ENCODE data around the gene FRMPD4.

FRMPD4 gene

DNA sequence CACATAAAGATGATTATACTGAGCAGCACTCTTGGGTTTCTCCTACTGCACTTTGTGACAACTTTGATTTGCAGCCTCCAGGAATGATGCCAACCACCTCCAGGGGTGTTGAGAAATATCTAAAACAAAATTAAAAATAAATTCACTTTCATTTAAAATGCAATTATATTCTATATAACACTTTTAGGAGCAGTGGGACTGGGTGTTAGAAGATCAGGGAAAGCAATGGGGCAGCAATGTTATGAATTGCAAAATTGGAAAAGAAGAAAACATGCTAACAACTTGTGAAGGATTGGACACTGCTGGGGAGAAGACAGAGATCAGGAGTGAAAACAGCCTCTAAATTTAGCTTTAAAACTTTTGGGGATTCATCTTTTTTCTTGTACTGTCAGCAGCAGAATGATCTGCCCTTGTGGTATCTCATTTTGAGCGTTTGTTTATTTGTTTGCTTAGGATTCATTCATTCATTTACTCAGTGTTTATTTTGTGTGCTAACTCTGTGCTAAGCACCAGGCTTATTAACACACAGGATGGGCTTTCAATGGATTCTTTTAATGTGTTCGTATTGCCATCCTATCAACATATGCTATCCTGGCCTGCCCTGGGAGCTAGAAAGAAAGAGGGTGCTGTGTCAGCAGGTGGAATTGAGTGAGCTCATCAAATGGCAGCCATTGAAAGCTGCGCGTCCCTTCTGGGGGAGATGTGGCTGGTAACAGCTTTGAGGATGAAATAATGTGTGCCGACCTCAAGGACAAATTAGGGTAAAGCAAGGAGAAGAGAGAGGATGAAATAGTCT lies 96.5 kb downstream of the FRMPD4 start:
- DNase-seq = no peak
- TF ChIP-seq GATA1 (IDR thresholded peaks at IDR 0.05; ENCODE audit: low read depth, low read length) (no peak), POLR2A (IDR thresholded peaks at IDR 0.05; ENCODE audit: low read length) (no peak)

DNA sequence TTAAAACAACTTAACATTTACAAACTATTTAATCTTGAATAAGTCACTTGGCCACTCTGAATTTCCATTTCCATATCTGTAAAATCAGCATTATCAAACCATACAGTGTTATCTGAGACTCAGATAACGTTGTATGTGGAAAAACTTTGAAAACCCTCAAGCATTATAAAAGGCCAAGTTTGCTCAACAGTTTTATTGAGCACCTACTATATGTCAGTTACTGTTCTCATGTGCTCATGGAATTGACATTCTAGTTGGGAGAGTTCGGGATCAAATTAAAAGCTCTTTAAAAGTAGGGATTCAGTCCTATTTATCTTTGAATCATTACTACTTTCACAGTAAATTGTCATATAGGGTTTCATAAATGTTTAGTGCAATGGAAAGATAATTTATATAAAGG lies 97.9 kb downstream of the FRMPD4 start:
- TF ChIP-seq GATA1 (IDR thresholded peaks at IDR 0.05; ENCODE audit: low read depth, low read length) (no peak), POLR2A (IDR thresholded peaks at IDR 0.05; ENCODE audit: low read length) (no peak)
- DNase-seq = no peak

DNA sequence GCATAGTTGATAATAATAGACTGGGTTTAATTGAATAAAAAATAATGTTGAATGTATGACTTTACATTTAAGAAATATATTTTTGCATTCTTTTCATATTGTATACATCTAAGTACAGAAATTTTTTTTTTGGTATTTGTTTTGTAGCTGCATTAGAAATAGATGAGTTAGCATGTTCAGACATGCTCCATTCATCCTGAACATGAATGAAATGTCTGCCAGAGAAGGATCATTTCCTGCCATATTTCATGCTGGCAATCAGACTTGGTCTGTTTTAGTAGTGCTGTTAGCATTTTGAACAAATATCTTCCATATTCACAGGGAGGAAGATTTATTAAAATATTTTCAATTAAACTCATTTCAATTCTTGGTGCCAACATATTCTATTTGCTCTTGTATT lies 98.9 kb downstream of the FRMPD4 start:
- no peak for DNase-seq
- TF ChIP-seq GATA1 (IDR thresholded peaks at IDR 0.05; ENCODE audit: low read depth, low read length) = no peak
- no peak for TF ChIP-seq POLR2A (IDR thresholded peaks at IDR 0.05; ENCODE audit: low read length)

- DNase-seq = no peak
- TF ChIP-seq POLR2A (IDR thresholded peaks at IDR 0.05; ENCODE audit: low read length) = no peak
- TF ChIP-seq GATA1 (IDR thresholded peaks at IDR 0.05; ENCODE audit: low read depth, low read length) = no peak
Measured at GRCh38 chrX:12237771-12238170, 99.5 kb downstream of the FRMPD4 start.

GRCh38 chrX:12239356-12240082 lies 101.2 kb downstream of the FRMPD4 start:
- no peak for DNase-seq
- no peak for TF ChIP-seq POLR2A (IDR thresholded peaks at IDR 0.05; ENCODE audit: low read length)
- TF ChIP-seq GATA1 (IDR thresholded peaks at IDR 0.05; ENCODE audit: low read depth, low read length) = no peak

DNA sequence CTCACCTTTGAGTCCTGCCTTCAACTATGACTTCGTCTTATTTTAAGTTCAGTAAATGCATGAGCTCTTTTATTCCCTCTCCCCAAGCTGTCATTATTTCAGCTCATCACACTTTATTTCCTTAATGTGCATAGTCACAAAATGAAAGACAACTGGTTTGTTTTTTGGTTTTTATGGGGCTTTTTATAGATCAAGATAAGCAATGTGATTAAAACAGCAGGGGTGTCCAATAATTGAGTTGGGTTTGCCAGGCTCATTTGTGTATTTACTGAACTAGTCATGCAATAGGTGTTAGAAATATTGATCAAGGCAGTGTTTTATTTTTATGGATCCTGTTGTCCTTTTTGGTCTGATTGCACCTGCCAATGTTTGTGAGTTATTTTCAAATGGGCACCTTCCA lies 102.2 kb downstream of the FRMPD4 start:
- TF ChIP-seq GATA1 (IDR thresholded peaks at IDR 0.05; ENCODE audit: low read depth, low read length) (no peak), POLR2A (IDR thresholded peaks at IDR 0.05; ENCODE audit: low read length) (no peak)
- DNase-seq = no peak

- no peak for TF ChIP-seq GATA1 (IDR thresholded peaks at IDR 0.05; ENCODE audit: low read depth, low read length)
- TF ChIP-seq POLR2A (IDR thresholded peaks at IDR 0.05; ENCODE audit: low read length) = no peak
- DNase-seq = no peak
Measured at GRCh38 chrX:12241026-12241425, 102.8 kb downstream of the FRMPD4 start.

GRCh38 chrX:12245650-12246645 lies 107.7 kb downstream of the FRMPD4 start:
- no peak for TF ChIP-seq GATA1 (IDR thresholded peaks at IDR 0.05; ENCODE audit: low read depth, low read length)
- TF ChIP-seq POLR2A (IDR thresholded peaks at IDR 0.05; ENCODE audit: low read length) = no peak
- DNase-seq = no peak

DNA sequence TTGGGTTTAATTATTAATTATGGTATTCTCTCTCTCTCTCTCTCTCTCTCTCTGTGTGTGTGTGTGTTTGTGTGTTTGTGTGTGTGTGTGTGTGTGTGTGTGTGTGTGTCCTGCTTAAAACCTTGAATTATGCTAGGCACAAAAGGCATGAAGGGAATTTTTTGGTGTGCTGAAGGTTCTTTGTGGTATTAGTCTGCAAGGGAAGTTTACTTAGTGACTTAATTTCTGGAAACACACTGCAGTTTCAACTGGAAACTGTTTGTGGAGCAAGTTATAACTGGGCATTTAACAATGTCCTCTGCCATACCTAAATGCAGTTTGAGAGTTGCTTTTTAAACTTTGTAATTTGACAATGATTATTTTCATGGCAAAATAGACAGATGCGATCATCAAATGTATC lies 111.7 kb downstream of the FRMPD4 start:
- DNase-seq = no peak
- no peak for TF ChIP-seq POLR2A (IDR thresholded peaks at IDR 0.05; ENCODE audit: low read length)
- no peak for TF ChIP-seq GATA1 (IDR thresholded peaks at IDR 0.05; ENCODE audit: low read depth, low read length)

DNA sequence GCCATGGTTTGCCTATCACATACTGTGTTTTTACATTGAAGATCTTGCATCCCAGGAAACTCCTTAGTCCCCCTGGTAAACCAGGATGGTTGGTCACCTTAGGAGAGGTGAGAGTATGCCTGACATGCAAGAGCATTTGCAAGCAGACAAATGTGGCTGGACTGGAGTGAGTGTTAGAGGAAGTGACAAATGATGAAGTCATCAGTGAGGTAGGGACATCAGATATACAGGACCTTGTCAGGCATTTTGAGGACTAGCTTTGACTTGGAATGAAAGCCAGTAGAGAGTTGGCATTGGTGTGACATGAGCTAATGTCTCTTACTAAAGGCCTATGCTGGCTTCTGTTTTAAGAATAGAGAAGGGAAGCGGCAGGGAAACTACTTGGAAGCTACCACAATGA lies 124.9 kb downstream of the FRMPD4 start:
- no peak for DNase-seq
- no peak for TF ChIP-seq POLR2A (IDR thresholded peaks at IDR 0.05; ENCODE audit: low read length)

DNA sequence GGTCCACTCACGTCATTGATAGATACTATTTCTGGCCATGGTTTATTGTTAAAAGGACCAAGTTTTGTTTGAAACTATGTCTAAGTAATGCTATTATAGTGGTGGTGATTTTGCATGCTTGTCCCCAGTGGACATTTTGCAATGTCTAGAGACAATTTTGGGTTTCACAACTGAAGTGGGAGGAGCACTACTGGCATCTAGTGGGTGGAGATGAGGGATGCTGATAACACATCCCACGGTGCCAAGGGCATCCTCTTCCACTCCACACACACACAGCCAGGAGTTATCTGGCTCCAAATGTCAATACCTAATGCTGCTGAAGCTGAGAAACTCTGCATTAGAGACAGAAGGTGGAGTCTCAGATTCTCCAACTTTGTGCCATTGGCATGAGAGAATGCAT lies 131.2 kb downstream of the FRMPD4 start:
- no peak for DNase-seq
- TF ChIP-seq GATA1 (IDR thresholded peaks at IDR 0.05; ENCODE audit: low read depth, low read length) (no peak), POLR2A (IDR thresholded peaks at IDR 0.05; ENCODE audit: low read length) (no peak)

DNA sequence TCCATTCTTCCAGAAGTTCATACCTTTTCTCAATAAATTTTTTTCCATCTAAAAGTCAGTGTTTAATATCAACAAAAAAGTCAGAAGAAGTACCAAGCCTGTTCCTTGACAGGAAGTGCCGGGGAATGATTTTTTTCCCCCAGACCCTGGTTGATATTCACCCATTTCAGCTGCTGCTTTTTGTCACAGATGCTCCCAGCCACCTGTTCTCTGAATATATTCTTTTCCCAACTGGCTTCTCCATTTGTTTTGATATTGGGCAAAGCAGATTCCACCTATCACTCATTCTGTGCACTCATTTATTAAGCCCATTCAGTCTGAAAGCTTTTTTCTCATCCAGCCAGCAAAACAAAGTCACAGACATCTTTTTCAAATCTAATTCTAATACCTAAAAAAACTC lies 139.9 kb downstream of the FRMPD4 start:
- DNase-seq = no peak
- TF ChIP-seq GATA1 (IDR thresholded peaks at IDR 0.05; ENCODE audit: low read depth, low read length) (no peak), POLR2A (IDR thresholded peaks at IDR 0.05; ENCODE audit: low read length) (no peak)

- no peak for TF ChIP-seq POLR2A (IDR thresholded peaks at IDR 0.05; ENCODE audit: low read length)
- no peak for TF ChIP-seq GATA1 (IDR thresholded peaks at IDR 0.05; ENCODE audit: low read depth, low read length)
- no peak for DNase-seq
Measured at GRCh38 chrX:12282991-12283390, 144.7 kb downstream of the FRMPD4 start.
